GM10248 (cell line): ENCODE results near the gene GJE1.

Experiments
- CTCF ChIA-PET: fragments of 300-600 bp; sonication (Branson Sonifier 250); formaldehyde crosslinking; extraction: SDS; loops from one replicate; lab custom pipeline; 2021; ENCODE audit warnings: antibody characterized with exemption; lab: Yijun Ruan, JAX
- POLR2A ChIA-PET: fragments of 350-650 bp; sonication (Branson Sonifier 250); formaldehyde crosslinking; extraction: SDS; loops from one replicate; lab custom pipeline; 2020; ENCODE audit warnings: antibody characterized with exemption; lab: Yijun Ruan, JAX
- DNase-seq: peaks from one replicate; pipeline ENCODE4 v3.0.0; 2012; ENCODE audit errors: extremely low spot score
- TF ChIP-seq, protein P1 (sequence below): IDR thresholded peaks from 2 replicates; pipeline ENCODE4 v1.5.1; 2012; ENCODE audit warnings: mild to moderate bottlenecking, low read depth; ENCODE audit errors: extremely low read depth, missing control alignments, control extremely low read depth

Gene GJE1

DNA sequence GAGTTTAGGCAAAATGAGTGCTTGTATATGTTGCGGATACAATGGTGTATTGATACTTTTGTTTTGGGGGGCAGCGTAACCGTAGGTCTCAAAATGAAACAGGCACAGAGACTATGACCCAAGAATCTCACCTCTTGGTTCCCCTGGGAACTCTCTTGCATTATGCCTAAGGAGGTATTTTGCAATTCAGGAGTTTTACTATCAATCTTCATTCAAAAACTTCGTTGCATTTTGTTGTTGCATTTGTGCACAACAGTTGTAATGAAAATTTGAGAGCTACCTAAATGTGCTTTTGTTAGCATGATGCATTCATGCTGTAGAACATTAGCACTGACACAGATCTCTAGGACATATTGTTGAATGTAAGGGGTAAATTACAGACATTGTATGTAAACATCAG is 32.5 kb downstream of the GJE1 start:
- TF ChIP-seq, protein P1, sequence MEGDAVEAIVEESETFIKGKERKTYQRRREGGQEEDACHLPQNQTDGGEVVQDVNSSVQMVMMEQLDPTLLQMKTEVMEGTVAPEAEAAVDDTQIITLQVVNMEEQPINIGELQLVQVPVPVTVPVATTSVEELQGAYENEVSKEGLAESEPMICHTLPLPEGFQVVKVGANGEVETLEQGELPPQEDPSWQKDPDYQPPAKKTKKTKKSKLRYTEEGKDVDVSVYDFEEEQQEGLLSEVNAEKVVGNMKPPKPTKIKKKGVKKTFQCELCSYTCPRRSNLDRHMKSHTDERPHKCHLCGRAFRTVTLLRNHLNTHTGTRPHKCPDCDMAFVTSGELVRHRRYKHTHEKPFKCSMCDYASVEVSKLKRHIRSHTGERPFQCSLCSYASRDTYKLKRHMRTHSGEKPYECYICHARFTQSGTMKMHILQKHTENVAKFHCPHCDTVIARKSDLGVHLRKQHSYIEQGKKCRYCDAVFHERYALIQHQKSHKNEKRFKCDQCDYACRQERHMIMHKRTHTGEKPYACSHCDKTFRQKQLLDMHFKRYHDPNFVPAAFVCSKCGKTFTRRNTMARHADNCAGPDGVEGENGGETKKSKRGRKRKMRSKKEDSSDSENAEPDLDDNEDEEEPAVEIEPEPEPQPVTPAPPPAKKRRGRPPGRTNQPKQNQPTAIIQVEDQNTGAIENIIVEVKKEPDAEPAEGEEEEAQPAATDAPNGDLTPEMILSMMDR, result no peak
- no peak for DNase-seq
- CTCF ChIA-PET, result interaction anchor here (0.6 to 2.2 kb wide), 6 partner anchors 10 to 42 kb away, joined by 3 to 8 read pairs (median 4); partner anchors contain the start of gene NMBR
- POLR2A ChIA-PET, result no interaction called here

DNA sequence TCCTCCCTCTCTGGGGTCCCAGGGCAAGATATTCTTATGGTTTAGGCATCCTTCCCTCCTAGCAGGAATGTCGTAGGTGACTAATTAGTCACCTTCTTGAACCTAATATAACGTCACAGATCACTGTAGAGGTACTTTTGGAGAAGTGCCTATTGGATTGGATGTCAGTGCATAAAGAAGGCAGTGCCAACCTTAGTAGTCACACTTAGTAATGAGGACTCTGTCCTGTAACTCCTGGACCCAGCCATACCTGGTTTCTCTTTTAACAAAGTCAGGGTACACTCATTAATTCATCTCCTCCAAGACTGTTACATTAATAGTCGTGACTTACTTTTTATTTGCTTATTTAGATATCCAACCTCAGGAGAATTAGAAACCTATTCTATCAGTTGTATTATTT is 34.3 kb downstream of the GJE1 start:
- TF ChIP-seq, protein P1, result no peak
- DNase-seq, result no peak
- ChIA-PET CTCF (interaction anchor here (3.9 kb wide), 1 partner anchor 19 kb away, joined by 15 read pairs; the partner anchor contains the start of genes NMBR and VTA1), POLR2A (no interaction called here)

DNA sequence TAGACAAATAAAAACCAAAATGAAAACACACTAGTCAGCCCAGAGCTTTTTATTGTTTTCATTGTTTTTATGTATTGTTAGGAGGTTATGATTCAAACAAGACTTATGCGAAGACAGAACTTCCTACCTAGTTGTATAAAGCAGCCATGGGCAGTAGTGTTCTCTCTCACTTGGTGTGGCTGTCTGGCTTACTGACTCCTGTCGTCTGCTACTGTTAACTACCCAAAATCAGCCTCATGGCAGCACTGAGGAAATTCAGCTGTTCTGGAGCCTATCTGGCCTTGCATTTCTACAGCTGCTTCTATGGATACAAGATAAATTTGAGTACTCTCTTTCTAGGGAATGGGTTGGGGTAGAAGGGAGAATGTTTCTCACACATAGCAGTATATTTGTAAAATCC is 34.8 kb downstream of the GJE1 start:
- POLR2A ChIA-PET, result no interaction called here
- DNase-seq, result no peak
- CTCF ChIA-PET, result interaction anchor here (3.9 kb wide), 1 partner anchor 20 kb away, joined by 15 read pairs; the partner anchor contains the start of genes NMBR and VTA1
- TF ChIP-seq, protein P1, result no peak

DNA sequence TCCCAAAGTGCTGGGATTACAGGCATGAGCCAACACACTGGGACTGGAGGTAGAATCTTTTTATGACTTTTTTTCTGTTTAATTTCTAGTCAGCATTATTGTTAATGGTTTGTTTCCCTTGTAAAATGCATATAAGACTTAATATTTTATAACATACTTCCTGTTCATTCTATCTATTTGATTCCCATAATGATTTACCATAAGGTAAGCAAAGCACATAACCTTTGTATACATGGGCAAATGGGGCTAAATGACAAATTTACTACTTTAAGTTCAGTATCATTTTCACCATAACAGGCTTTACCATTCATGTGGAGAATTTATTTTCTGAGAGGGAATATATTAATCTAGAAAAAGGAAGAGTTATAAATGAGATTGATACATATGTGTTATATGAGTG is 38.6 kb downstream of the GJE1 start:
- ChIA-PET POLR2A (no interaction called here), CTCF (interaction anchor here (1.3 to 4.0 kb wide), 4 partner anchors 11 to 25 kb away, joined by 3 to 13 read pairs (median 5); partner anchors contain the start of gene NMBR)
- DNase-seq, result no peak
- TF ChIP-seq, protein P1, result no peak

DNA sequence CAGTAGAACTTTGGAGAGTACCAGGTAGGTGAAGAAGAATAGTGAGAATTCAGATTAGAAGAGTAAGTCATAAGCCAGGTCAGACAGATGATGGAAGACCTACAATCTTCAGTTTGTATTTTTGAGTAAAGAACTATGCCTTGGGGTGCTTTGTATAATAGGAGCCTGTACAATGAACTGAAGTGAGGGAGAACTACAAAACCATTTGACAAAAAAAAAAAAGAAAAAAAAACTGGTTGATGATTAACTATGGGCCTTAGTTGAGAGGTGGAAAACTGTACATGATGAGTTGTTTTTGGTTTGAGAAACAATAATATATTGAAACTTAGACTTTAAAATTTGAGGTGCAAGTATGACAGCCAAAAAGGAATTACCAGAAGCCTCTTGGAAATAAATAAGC is 40.0 kb downstream of the GJE1 start:
- CTCF ChIA-PET, result interaction anchor here (1.4 to 1.6 kb wide), 2 partner anchors 13 to 26 kb away, joined by 5 read pairs; partner anchors contain the start of gene NMBR

DNA sequence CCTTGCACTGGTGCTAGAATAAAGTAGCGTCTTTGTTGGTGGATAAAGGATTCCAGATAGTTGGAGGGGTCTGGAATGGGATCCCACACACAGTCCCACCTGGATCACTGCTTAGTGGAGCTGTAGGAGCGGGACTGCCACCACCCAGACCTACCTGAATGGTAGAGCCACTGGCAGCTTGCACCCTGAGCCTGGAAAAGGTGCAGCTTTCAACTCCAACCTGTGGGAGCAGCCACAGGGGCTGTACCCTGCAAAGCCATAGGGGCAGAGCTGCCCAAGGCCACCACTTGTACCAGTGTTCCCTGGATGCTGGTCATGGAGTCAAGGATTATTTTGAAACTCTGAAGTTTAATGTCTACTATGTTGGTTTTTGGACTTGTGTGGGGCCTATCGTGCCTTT is 41.3 kb downstream of the GJE1 start:
- no peak for DNase-seq
- ChIA-PET CTCF (interaction anchor here (0.9 kb wide), 1 partner anchor 28 kb away, joined by 3 read pairs; no protein-coding TSS in a partner anchor), POLR2A (no interaction called here)
- TF ChIP-seq, protein P1, result no peak

More for the DNA sequence above, 40.0 kb downstream of the GJE1 start:
- no peak for DNase-seq
- TF ChIP-seq, protein P1, result no peak
- POLR2A ChIA-PET, result no interaction called here
